NCI-H748 (cell line): ENCODE measurements around the gene ZFP62.
"Not testable (repeated sequence)": the region's sequence is repeated elsewhere in the genome, so short reads cannot be mapped to it uniquely, and the experiment has no call there.

ENCODE experiments used
- DNase-seq: peaks from one replicate; lab custom pipeline; 2025; ENCODE audit not compliant: unreplicated experiment; lab: John Stamatoyannopoulos, UW

The ZFP62 gene

DNA sequence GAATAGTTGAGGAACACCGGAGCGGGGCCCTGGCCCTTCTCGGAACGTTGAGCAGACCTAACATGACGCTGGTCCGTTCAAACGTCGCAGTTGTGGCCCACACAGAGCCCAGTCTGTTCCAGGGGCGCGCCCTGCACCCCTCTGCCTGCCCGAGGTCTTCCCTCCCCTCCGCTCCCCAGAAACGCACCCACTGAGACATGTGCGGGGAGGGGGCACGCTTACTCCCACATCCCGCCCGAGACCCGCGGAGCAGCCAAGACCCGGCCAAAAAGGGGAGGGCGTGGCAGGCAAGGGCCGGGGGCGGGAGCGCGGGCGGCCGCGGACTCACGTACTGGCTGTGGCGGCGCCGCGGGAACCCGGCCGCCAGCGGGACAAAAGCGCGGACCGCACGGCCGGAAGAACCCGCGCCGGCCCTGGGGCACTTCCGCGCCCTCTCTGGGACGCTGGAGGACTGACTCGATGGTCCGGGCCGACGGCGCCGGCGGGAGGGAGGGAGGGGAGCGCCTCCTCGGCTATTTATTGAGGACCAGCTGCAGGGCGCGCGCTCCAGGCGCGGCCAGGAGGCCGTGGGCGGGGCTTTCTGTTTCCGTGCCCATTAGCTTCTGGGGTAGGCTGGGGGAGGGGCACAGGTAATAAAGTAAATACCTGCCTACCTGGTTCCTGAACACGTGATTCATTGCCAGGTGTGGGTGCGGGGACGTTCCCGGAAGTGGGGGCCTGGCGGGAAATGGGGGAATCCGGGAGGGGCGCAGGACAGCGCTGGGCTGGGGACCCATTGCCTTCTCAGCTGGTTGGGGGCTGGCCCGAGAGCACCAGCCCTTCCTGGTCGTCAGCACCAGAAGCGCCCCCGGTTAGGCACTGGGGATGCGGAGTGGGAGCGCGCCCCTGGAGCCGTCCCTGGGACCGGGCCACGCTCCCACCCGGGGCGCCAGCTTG, at the start of gene ZFP62:
ZFP62 (minus strand) TSS at position 390 of the 936 bp plus-strand sequence; CDS start at position 333, 57 bp downstream.
- peak; percentile 98 for DNase-seq

DNA sequence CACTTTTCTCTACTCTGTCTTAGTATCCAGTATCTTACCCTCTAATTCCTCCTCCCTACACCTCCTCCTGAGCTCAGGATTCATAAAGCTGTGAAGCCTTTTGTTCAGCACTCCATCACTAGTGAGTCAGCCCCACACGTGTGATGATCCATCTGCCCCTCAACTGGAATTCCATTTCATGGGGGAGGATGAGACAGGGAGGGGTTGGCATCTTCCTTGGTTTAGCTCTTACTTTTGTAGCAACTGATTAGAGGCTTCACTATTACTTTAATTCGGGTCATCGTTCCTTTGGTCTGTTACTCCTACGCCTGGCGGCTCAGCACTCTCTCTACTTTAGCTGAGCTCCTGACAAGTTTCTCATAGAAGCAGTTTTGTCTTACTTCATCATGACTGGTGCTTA, 49.7 kb upstream of the ZFP62 start:
- no peak for DNase-seq

DNA sequence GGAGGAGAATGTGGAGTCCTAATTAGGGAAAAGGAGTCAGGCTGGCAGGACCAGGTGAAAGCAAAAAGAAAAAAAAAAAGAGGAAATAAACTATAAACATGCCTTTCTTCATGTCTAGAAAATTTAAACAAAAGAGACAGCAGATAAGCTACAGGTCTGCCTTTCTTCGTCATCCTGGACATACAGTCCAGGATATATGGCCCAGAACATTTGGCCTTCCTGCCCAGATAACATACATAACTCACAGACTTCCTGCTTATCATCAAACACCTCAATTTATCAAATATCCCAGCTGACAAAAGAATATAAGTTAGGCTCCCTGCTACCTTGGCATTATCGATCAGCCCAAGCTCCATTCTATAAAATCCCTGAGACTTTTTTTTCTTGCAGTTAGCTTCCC, 49.1 kb upstream of the ZFP62 start:
- no peak for DNase-seq

DNA sequence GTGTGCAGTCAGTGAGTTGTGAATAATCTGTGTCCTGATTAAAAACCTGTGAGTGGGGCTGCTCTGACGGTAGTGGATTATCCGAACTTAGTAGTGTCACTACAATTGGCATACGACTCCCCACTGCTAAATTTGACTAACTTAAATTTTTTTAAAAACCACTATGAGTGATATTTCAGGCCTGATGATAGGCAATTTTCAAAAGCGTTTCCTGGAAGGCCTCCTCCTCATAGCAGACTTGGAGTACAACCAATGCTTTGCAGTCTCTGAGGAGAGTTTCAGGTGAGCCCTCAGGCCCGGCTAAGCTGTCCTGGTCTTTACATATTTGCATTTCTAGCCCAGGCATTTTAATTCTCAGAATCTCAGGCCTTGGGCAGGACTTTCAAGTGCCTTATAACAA, 48.7 kb upstream of the ZFP62 start:
- no peak for DNase-seq

- DNase-seq = no peak
Observed at GRCh38 chr5:180908998-180909731, 48.1 kb upstream of the ZFP62 start.

DNA sequence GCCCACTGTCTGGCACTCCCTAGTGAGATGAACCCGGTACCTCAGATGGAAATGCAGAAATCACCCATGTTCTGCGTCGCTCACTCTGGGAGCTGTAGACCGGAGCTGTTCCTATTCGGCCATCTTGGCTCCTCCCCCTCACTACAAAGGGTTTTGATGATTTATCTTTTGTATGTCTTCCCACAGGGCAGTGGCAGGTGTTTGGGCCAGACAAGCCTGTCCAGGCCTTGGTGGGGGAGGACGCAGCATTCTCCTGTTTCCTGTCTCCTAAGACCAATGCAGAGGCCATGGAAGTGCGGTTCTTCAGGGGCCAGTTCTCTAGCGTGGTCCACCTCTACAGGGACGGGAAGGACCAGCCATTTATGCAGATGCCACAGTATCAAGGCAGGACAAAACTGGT, 47.3 kb upstream of the ZFP62 start:
- DNase-seq = no peak

GRCh38 chr5:180901319-180902009, 40.4 kb upstream of the ZFP62 start:
- no peak for DNase-seq

GRCh38 chr5:180900178-180900577, 39.1 kb upstream of the ZFP62 start:
- no peak for DNase-seq

GRCh38 chr5:180898621-180899246, 37.7 kb upstream of the ZFP62 start, which contains the start of gene BTNL8:
TSS of gene BTNL8 (plus strand) at chr5:180899159. CDS start at chr5:180899311, 152 bp downstream.
- no peak for DNase-seq

- DNase-seq = not testable (repeated sequence)
Observed at GRCh38 chr5:180895330-180895729, 34.3 kb upstream of the ZFP62 start.

GRCh38 chr5:180889381-180889780, 28.3 kb upstream of the ZFP62 start:
- no peak for DNase-seq

DNA sequence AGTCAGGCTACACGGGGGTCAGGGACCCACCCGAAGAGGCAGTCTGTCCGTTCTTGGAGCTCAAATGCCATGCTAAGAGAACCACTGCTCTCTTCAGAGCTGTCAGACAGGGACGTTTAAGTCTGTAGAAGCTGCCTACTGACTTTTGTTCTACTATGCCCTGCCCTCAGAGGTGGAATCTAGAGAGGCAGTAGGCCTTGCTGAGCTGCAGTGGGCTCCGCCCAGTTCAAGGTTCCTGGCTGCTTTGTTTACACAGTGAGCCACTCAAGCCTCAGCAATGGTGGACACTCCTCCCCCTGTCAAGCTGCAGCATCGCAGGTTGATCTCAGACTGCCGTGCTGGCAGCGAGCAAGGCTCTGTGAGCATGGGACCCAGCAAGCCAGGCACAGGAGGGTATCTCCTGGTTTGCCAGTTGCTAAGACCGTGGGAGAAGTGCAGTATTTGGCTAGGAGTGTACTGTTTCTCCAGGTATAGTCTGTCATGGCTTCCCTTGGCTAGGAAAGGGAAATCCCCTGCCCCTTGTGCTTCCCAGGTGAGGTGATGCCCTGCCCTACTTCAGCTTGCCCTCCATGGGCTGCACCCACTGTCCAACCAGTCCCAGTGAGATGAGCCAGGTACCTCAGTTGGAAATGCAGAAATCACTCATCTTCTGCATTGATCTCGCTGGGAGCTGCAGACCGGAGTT, 24.9 kb upstream of the ZFP62 start:
- DNase-seq = peak; percentile 73

DNA sequence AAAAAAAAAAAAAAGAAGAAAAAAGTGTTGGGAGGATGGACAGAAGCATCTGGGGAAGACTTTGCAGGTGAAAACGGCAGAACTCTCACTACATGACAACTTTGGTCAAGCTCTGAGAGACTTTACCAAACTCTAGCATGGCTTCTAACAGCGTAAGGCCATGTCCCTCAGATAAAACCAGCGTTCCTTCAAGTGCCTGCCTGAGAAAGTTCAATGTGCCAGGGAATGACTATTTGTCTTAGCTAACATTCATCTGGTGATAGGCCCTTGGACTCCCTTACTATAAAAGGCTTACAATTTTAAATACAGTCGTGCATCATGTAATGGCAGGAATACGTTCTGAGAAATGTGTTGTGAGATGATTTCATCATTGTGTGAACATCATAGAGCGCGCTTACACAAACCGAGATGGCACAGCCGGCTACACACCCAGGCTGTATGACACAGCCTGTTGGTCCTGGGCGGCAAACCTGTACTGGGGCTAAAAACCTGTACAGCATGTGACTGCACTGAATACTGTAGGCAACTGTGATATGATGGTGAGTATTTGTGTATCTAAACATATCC, 14.9 kb upstream of the ZFP62 start:
- DNase-seq = no peak

DNA sequence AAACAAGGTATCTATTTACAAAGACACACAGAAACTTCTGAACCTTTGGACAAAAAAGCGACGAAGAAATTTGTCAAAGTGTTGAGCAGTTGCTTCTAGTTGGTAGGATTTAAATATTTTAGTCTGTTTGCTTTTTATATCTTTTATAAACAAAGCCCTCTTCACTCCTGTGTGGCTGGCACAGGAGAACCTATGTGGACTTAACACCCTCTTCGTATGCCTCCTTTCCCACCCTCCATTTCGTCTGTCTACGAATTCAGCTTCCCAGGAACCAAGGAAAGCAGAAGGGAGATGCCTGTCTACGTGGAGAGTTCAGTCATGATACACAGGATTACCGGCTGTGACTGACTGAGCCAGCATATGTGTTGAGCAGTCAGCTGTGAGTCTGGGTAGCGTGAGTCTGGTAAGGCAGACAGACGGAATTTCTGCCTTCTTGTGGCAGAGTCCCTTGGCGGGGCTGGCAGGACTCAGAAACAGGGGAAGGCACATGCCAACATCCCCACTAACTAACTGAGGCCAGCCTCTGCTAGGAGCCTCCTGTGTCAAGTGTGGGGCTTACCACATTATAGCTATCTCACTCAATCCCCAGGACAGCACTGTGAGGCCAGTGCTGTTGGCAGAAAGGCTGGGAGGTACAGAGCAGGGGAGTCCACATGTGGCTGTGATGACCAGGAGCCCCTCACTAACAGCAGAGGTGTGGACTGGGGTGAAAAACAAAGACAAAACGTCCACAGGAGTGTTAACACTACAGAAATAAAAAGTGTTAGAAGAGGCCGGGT, 13.9 kb upstream of the ZFP62 start:
- no peak for DNase-seq

GRCh38 chr5:180873615-180874520, 12.8 kb upstream of the ZFP62 start:
- DNase-seq = peak; percentile 12

- no peak for DNase-seq
Observed at GRCh38 chr5:180872419-180872818, 11.3 kb upstream of the ZFP62 start.

DNA sequence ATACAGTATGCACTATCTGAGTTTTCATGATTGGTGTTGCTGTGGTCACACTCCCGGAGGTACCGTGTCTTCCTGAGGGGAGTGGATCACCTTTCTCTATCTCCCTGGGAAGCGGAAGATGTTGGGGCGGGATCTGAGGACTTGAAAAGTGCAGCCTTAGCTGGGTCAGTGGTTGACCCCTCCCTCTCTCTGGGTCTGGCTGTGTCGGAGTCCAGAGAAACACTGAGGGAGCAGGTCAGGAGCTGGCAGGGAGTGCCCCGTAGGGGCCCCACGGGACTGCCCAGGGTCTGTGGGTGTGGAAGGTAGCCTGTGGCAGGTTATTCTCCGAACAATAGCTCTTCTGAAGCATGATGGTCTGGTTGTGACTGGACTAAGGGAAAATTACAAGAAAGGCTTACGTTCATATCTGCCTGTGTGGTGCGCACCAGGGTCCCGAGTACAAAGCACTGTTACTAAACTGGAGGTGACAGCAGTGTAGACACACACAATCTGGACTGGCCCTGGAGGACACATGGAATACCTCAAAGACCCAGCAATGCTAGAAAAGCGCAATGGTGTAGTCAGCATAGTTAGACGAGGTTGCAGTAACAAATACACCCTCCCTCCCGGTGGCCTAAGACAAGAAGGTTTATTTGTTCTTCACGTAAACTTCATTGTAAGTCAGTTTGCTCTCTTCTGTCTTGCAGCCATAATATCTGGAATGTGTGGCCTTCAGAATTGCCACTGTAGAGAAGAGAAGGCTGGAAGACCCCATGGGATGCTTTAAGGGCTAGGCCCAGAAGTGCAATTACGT, 9.4 kb upstream of the ZFP62 start:
- DNase-seq = no peak
